Bronchial epithelial cell (primary cell): ENCODE data around the gene CLEC20A. TPM values are rescaled to one million over a fixed set of nuclear protein-coding genes. Genes with fewer than 3 reads are reported as not detected.
A peak's percentile ranks its signal among the peaks of the same experiment; 100 is the strongest.

Source experiments
- DNase-seq: peaks from one replicate; pipeline ENCODE4 v3.0.0-alpha.2; 2010; ENCODE audit warnings: low read depth
- FAIRE-seq: peaks from 2 replicates; lab custom pipeline; 2011; peaks lifted over from hg19 to GRCh38; lab: Jason Lieb, UNC
- H3K27me3 ChIP-seq: 2 replicates; pipeline ENCODE4 v1.5.1; 2011; ENCODE audit warnings: low read length; ENCODE audit not compliant: control insufficient read depth, insufficient read depth
- H3K36me3 ChIP-seq: 2 replicates; pipeline ENCODE4 v1.5.1; 2011; ENCODE audit warnings: low read length; ENCODE audit not compliant: control insufficient read depth, insufficient read depth
- H3K4me3 ChIP-seq: 2 replicates; pipeline ENCODE4 v1.5.1; 2011; ENCODE audit warnings: mild to moderate bottlenecking, low read depth, low read length, control low read depth
- CTCF ChIP-seq: IDR thresholded peaks from 2 replicates; pipeline ENCODE4 v1.5.1; 2011; ENCODE audit warnings: mild to moderate bottlenecking, moderate library complexity, low read length, control low read depth, inconsistent platforms; ENCODE audit not compliant: insufficient read depth, severe bottlenecking
- total RNA-seq: library from RNA; depleted of rRNA; stranded (reverse); fragments of >200 nt; gene quantifications from 2 replicates; pipeline ENCODE4 v1.2.1, GENCODE V29; 2014

The CLEC20A gene
- total RNA-seq, 1 donor from 2014 or later, result not detected

GRCh38 chr1:178541379-178541778 lies 44.6 kb upstream of the CLEC20A start:
- FAIRE-seq, result no peak

GRCh38 chr1:178540646-178541045 lies 43.9 kb upstream of the CLEC20A start:
- no peaks in the 10 kb centered on the region for H3K36me3 ChIP-seq
- DNase-seq (peak; percentile 13), FAIRE-seq (no peak)
- no peak overlapping the region for H3K4me3 ChIP-seq
- no peaks in the 10 kb centered on the region for H3K27me3 ChIP-seq
- TF ChIP-seq CTCF, result no peak

More at GRCh38 chr1:178541379-178541778, 44.6 kb upstream of the CLEC20A start:
- no peak for DNase-seq
- no peaks in the 10 kb centered on the region for H3K27me3 ChIP-seq
- H3K4me3 ChIP-seq, result no peak overlapping the region
- no peak for TF ChIP-seq CTCF
- H3K36me3 ChIP-seq, result no peaks in the 10 kb centered on the region

- Histone ChIP-seq H3K4me3 (no peak overlapping the region), H3K27me3 (no peaks in the 10 kb centered on the region), H3K36me3 (no peaks in the 10 kb centered on the region)
- DNase-seq (no peak), FAIRE-seq (no peak)
- TF ChIP-seq CTCF, result no peak
These were observed 43.4 kb upstream of the CLEC20A start for GRCh38 chr1:178540204-178540603.

GRCh38 chr1:178539291-178539690 lies 42.5 kb upstream of the CLEC20A start:
- Histone ChIP-seq H3K36me3 (no peaks in the 10 kb centered on the region), H3K4me3 (no peak overlapping the region), H3K27me3 (no peaks in the 10 kb centered on the region)
- FAIRE-seq, result no peak
- TF ChIP-seq CTCF, result no peak
- DNase-seq, result no peak

- TF ChIP-seq CTCF, result no peak
- no peaks in the 10 kb centered on the region for H3K36me3 ChIP-seq
- H3K27me3 ChIP-seq, result no peaks in the 10 kb centered on the region
- H3K4me3 ChIP-seq, result no peak overlapping the region
- FAIRE-seq (no peak), DNase-seq (peak; percentile 52)
These were observed 41.6 kb upstream of the CLEC20A start for GRCh38 chr1:178538192-178538916.
